A549 (cell line): Measurements from ENCODE around the gene UMAD1.

Experiments
- POLR2A ChIP-seq: IDR thresholded peaks from 2 replicates; pipeline ENCODE4 v1.6.1; 2012; ENCODE audit warnings: mild to moderate bottlenecking, low read length
- TP53 ChIP-seq: fragments of 250-450 bp; sonication (Bioruptor Pico); IDR thresholded peaks from 2 replicates; pipeline ENCODE4 v1.5.0; 2021; ENCODE audit warnings: mild to moderate bottlenecking, moderate library complexity

DNA sequence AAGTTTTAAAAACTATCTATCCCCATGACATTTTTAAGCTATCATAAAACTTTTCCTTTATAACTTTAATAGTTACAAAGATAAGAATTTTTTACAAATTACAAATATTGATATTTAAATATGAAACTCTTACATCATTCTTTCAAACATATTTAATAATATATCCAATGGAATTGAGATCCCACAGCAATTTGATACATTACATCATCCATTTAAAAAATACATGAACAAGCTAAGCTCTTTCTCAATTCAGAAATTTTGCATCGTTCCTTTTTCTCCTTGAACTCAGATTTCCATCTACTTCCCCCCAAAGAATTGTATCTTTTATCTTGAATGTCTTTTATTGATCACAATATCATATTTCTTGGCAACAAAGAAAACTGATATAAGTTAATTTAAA, 209.6 kb downstream of the UMAD1 start:
- TF ChIP-seq TP53 (CRISPR knock-in tag), result no peak
- TF ChIP-seq POLR2A, result no peak
